Fibroblast of the conjunctiva (primary cell): ENCODE results near the gene ROPN1L.
A peak's percentile ranks its signal among the peaks of the same experiment; 100 is the strongest.
"Not testable (repeated sequence)": the region's sequence is repeated elsewhere in the genome, so short reads cannot be mapped to it uniquely, and the experiment has no call there.

ENCODE experiments used
- DNase-seq: peaks from one replicate; pipeline ENCODE4 v3.0.0-alpha.2; 2010; ENCODE audit warnings: low read depth

Gene ROPN1L

DNA sequence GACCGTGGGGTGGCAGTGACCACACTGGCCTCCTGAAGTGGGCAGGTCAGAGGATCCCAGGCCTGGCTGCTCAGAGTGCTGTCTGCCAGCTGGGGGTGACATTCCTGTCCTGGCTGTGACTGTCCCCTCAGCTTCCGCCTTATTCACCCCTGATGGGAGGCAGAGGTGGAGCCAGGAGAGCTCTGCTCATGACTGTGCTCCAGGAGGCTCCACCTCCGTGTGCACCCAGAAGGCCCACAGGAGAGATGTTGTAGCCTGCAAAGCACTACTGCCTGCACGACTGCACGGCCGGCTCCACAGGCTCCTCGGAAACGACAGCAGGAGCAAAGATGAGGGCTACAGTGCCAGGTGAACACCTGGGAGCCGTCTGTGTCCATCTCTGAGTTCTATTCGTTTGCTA, 60.9 kb downstream of the ROPN1L start:
- DNase-seq: no peak

- no peak for DNase-seq
Measured at GRCh38 chr5:10503321-10503720, 61.6 kb downstream of the ROPN1L start.

DNA sequence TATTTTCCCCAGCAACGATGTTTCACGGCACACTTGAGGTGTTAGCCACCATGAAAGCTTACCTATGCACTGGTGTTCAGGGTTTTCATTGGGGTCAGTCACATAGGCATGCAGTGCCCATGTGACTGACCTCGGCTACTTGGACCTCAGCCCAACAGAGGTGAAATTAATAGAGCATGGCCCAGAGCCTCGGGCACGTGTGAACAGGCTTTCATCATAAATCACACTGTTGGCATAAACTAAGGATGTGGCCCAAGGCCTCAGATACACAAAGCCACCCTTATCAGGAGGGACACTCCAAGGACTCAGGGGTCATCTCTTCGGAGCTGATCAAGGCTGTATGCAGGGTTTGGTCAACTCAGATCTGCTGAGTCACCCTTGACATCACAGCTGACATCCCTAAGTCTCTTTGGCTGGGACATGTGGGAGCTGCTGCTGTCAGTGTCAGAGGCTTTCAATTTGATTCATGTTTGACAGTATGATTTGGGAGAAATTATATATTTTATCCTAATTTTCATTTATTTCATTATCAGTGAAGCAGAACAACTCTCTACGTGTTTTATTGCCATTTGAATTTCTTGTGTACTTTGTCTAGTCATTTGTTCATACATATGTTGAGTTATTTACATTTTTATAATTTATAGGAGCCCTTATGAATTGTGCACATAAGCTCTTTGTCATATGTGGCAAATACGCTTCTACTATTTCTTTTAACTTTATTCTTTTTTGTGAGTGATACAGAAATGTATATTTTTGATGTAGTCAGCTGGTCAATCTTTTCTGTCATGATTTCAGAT, 62.5 kb downstream of the ROPN1L start:
- no peak for DNase-seq

DNA sequence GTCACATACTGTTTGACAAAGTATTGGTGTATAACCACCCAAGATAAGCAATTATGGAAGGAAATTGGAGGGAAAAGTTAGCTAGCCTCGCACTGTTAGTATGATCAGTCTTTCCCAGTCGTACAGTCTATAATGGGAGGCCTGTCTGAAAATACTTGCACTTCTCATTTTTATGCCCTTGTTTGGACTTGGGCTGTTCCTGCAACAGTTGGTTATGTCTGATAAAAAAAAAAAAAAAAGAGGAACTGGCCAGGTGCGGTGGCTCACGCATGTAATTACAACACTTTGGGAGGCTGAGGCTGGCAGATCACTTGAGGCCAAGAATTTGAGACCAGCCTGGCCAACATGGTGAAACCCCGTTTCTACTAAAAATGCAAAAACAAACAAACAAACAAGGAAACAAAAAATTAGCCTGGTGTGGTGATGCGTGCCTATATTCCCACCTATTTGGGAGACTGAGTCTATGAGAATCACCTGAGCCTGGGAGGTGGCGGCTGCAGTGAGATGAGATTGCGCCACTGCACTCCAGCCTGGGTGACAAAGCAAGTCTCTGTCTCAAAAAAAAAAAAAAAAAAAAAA, 63.9 kb downstream of the ROPN1L start:
- DNase-seq: no peak

DNA sequence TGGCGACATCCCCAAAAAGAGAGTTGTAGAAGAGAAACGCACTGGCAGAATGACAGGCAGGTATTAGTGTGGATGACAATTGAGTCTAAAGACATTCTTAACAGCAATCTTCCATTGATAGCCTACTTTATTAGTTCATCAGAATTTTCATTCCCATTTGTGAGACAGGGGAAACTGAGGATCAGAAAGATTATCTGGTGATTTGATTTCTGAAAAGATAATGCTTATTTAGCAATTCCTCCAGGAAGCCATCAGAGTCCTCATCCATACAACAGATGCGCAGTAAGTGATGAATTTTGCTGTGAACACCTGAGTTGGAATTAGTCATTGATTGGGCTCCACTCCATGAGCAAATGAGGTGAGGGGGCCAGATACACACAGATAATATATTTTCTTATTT, 64.9 kb downstream of the ROPN1L start:
- no peak for DNase-seq

DNA sequence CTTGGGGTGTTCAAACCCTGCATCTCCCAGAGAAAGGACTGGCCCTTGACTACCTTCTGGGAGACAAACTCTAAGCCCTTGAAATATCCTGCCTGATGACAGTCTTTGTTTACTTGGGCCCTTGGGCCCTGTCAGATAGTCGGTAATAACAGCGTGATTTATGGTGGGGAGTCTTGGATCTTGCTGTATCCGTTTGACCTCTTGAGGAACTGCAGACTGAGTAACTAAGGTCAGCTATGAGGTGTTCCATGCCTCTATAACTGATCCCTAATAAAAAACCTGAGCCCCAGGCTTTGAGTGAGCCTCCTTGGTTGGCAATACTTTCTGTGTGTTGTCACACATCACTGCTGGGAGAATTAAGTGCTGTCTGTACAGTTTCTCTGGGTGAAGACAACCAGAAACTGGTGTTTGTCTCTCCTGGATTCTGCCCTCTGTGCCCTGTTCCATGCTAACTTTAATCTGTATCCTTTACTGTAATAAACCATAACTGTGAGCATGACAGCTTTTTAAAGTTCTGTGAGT, 66.0 kb downstream of the ROPN1L start:
- no peak for DNase-seq

DNA sequence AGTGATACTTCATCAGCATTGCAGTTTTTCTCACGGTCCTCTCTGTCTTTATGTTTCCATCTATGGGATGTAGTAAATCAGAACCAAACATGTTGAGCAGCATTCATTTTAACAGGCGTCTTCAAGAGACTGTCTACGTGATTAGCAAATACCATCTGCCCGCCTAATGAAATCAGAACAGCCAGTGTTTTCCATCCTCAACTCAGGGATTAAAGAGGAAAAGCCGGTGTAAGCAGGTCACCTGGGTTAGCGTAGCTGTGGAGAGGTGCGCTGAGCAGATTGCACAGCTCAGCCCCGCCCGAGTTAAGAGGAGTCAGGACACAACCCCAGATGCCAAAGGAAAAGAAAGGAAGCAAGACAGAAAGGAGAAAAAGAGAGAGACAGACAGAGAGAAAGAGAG, 67.9 kb downstream of the ROPN1L start:
- DNase-seq: no peak

DNA sequence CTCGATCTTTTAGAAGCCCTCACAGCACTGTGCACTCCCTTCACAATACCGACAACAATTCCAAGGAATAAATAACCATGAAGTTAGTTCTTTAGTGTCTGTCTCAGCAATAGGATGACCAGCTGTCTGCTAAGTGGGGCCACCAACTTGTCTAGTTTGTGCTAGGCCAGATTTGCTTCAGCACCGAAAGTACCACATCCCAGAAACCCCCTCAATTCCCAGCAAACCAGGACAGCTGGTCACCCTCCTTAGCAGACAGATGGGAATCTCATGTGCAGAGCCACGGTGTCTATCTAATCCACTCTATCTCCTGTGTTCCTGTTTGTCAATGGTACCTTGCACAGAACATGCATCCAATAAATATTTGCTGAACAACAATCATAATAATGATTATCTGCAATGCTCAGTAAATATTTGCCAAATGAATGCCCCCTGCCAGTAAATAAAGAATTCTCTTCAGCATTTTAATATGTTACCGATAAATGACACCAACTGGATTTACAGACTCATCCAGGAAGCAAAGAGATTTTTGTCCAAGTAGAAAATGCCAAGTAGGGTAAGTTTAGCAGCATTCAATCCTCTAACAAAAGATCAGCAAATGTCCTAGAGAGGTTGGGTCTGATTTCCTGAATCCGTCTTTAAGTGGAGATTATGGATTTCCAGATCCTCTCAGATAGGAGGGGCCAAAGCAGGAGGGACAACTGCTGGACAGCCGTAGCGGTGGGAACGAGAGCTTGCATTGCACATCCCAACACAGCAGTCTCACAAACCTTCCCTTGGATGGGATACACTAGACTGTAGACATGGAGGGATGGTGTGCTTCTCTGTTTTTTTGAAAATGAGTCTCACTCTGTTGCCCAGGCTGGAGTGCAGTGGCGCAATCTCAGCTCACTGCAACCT, 70.3 kb downstream of the ROPN1L start:
- no peak for DNase-seq

DNA sequence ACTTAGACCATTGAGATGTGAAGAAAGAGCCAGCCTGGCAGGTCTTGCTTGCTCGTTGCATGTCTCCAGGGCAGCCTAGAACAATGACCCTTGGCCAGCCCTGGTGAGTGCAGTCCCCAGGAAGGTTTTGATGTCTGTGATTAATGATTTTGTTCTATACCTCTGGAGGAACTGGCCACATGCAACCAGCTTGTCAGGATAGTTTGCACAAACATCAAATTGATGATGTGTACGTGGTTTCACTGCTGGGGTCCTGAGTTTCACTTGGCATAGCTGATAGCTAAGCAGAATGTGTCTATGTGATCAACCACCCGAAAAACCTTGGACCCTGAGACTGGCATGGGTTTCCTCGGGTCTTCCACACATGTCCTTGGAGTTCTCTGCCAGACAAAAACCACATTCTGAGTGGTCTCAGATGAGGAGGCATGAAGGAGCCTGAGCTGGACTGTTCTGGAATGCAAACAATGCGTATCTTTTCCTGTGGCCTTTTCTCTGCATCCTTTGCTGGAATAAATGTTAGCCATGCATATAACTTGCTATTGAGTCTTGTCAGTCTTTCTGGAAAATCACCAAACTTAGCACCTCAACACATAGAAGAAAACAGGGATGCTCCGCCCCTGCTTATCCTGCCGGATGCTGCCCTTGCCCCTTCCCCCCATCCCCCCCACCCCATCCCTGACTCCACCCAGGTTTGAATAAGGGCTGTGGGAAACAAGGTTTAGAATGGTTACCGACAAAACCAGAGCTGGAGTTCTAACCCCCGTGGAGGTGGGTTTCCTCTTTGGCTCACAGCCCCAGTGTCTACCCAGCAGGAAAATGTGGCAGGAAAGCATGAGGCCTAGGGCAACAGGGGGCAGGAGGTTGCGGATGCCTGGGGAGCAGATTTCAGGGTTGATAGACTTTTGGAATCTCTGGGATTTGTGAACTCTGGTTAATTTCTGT, 72.1 kb downstream of the ROPN1L start:
- peak; percentile 52 for DNase-seq

DNA sequence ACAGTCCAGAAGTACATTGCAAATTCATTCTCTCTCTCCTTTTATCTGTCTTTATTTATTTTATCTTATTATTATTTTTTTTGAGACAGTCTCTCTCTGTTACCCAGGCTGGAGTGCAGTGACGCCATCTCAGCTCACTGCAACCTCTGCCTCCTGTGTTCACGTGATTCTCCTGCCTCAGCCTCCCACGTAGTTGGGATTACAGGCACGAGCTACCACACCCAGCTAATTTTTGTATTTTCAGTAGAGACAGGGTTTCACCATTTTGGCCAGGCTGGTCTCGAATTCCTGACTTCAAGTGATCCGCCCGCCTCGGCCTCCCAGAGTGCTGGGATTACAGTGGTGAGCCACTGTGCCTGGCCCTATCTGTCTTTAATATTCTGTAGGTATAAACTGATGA, 72.9 kb downstream of the ROPN1L start:
- DNase-seq: not testable (repeated sequence)
